ENCODE results near the gene NMD3. TPM values are rescaled to one million over a fixed set of nuclear protein-coding genes. Genes with fewer than 3 reads are reported as not detected.

Gene NMD3
- polyA plus RNA-seq, 4 donors = 46.0 to 62.8 (median 55.1) TPM

DNA sequence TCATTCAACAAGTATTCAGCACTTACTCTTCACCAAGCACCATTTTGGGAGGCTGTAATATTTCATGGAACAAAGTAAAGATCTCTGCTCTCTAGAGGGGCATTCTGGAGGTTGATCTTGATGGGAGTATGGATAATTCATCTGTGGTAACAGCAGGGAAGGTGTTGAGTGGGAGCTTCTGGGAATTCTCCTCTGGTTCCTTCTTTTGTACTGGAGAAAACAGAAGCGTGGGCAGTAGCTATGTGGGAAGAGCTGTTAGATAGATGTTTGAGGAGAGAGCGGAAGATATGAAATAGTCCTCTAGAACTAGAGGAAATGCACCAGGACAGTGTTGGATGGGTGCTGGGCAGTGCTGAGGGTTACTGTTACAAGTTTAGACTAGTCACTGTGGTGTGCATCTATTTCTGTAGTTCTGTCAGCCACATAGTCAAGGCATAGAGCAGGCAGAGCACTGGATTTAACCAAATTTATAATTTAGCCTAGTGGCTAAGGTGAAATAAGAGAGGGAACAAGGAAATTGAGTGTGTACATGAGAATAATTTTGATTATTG lies 9.6 kb downstream of the NMD3 start:
- DNase-seq (ENCODE audit: low read depth in 4 of 4, low spot score in 2 of 4) = no peak

DNA sequence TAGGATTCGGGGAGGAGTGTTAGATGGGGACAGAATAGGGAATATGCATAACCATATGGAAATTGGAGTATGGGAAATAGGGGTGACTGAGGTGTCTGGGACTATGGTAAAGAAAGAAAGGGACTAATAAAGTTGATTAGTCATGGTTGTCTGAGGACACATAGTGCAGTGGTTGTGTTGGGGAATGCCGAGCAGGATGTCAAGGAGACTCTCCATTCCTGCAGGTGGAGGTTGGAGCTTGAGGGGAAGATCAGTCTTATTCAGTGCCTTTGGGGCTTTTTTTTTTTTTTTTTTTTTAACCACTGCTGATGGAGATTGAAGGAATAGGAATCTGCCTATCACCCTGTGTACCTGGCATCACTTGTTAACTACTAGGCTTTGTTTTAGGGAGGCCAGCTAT lies 10.8 kb downstream of the NMD3 start:
- no peak for DNase-seq (ENCODE audit: low read depth in 4 of 4, low spot score in 2 of 4)

DNA sequence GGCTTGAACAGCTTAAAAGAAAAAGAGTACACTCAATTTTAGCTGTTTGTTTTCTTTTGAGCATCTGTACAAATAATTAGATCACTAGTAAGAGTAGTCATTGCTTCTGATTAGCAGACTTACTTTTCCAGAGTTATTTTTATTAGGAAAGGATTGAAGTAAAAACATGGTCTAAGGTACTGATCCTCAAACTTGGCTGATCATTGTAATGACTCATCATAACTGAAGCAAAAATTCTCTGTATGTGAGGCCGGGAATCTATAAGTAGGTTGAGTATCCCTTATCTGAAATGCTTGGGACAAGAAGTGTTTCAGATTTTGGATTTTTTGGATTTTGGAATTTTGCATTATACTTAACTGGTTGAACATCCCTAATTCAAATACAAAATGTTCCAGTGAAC lies 12.4 kb downstream of the NMD3 start:
- DNase-seq (ENCODE audit: low read depth in 4 of 4, low spot score in 2 of 4) = no peak

GRCh38 chr3:161236240-161236639 lies 15.1 kb downstream of the NMD3 start:
- no peak for DNase-seq (ENCODE audit: low read depth in 4 of 4, low spot score in 2 of 4)

DNA sequence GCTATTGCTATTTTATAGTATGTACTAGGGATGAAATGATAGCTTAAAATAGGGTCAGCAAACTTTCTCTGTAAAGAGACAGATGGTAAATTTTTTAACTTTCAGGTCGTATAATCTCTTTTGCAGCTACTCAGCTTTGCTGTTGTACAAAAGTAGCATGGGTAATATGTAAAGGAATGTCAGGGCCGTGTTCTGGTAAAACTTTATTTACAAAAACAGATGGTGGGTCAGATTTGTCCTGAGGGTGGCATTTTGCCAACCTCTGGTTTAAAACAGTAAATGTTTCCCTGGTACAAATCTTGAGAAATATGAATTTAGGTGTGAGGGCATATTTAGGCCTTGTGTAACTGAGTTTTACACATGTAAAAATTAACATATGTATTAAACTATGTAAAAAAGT lies 18.6 kb downstream of the NMD3 start:
- no peak for DNase-seq (ENCODE audit: low read depth in 4 of 4, low spot score in 2 of 4)

DNA sequence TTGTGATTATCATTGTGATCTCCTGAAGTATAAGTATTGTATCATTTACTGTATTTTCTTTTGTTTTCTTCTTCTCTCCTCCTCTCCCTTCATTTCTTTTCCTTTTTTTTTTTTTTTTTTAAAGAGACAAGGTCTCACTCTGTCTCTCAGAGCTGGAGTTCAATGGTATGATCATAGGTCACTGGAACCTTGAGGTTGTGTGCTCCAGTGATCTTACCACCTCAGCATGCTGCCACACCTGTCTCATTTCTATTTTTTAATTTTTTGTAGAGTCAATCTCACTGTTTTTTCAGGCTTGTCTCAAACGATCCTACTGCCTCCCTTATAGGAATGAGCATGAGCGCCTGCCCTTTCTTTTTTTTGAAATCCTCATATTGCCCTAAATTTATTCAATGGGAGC lies 23.4 kb downstream of the NMD3 start:
- DNase-seq (ENCODE audit: low read depth in 4 of 4, low spot score in 2 of 4) = no peak

DNA sequence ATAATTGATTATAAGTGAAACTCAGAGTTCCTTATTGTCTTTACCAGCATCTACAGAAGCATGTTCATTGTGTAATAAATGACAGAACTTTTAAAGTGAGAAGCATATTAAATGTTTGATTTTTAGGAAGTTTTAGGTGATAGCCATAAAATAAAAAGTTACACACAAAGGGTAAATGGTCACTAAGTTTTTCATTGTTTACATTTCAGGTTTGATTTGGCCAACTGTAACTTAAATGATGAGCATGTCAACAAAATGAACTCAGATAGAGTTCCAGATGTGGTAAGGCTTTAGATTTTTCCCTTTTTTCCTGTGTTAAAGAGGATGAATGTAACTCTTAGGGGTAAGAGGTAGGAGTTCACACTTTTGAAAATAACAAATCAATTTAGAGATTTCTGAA lies 25.9 kb downstream of the NMD3 start:
- no peak for DNase-seq (ENCODE audit: low read depth in 4 of 4, low spot score in 2 of 4)

DNA sequence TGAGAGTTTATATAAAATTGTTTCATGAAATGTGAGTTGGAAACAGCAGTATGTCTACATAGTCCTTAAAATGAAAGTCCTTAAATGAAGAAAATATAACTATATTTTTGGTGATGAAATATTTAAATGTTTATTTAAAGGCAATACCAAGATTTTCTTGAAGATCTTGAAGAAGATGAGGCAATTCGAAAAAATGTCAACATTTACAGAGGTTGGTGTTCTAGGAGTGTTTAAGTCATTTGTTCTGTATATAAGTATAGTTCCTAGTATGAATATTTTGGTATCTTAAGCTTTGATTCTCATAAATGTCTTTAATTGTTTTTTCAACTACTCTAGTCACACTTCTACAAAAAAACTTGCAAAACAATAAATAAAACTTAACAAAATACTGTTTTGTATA lies 29.0 kb downstream of the NMD3 start:
- no peak for DNase-seq (ENCODE audit: low read depth in 4 of 4, low spot score in 2 of 4)

DNA sequence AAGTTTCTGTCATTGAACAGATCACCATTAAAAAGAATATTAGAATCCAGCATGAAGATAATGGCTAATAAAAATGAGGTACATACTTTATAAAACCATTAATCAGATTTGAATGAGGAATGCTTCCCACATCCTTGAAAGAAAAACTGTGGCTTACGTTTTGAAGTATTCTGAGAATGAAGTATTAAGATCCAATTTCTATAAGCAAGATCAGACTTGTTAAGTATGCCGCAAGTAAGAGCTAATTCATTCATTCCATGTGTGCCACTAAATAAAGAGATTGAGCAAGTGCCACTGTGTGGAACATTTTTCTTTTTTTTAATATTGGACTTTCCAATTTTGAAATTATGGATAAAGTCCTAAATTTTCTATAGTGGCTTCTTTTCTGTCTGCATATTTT lies 30.6 kb downstream of the NMD3 start:
- no peak for DNase-seq (ENCODE audit: low read depth in 4 of 4, low spot score in 2 of 4)

DNA sequence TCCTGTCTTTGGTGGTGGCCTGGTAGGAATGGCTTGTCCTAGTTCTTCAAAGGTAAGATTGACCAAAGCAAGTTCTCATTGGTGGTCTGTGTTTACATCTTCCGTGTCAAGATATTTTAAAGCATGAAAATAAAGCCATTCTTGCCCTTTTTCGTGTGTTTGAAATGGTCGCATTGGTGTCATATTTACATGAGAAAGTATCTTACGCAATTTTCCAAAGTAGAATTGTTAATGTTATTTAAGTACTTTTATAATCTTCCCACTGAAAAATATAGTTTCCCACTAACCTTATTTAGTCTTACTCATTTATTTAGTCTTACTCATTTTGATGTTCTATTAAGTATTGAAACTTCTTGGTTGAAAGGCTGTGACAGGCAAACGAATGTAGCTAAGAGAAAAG lies 31.0 kb downstream of the NMD3 start:
- DNase-seq (ENCODE audit: low read depth in 4 of 4, low spot score in 2 of 4) = no peak

DNA sequence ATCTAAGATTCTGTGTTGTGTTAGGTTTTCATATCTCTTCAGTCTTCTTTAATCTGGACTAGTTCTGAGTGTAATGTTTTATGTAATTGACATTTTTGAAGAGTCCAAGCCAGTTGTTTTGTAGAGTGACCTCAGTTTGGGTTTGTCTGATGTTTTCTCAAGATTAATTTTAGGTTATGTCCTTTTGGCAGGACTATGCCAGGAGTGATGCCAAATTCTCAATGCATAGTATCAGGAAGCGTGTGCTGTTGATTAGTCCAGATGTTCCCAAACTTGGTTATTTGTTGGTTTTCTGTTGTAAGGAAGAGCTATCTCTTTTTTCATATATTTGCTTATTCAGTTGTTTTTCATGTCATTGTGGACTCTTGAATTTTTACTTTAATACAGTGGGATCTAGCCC lies 32.6 kb downstream of the NMD3 start:
- DNase-seq (ENCODE audit: low read depth in 4 of 4, low spot score in 2 of 4) = no peak

DNA sequence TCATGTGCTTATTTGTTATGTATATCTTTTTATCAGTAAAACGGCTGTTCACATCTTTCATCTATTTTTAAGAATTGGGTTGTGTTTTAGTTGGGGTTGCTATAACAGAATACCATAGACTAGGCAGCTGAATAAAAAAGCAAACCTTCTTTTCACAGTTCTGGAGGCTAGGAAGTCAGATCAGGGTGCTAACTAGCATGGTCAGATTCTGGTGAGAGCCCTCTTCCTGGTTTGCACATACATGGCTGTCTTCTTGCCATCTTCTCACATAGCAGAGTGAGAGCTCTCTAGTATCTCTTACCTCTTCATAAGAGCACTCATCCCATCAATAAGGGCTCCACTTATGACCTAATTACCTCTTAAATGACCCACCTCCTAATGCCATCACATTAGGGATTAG lies 33.8 kb downstream of the NMD3 start:
- DNase-seq (ENCODE audit: low read depth in 4 of 4, low spot score in 2 of 4) = no peak

DNA sequence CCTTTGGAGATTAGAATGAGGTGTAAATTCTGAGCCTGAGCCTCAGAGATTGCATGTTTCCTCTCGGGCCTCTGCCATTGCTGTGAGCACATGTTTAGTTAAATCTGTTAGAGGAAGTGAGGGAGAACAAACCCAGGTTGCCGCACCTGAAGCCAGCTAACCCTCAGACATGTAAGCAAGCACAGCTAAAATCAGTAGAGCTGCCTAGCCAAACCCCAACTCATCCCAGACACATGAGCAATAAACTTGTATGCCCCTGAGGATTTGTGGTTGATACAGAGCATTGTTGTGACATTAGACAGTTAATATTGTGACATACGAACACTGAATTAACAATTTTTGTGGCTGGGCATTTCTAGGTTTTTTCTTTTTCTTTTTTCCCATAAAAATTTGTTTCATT lies 41.9 kb downstream of the NMD3 start:
- no peak for DNase-seq (ENCODE audit: low read depth in 4 of 4, low spot score in 2 of 4)

- no peak for DNase-seq (ENCODE audit: low read depth in 4 of 4, low spot score in 2 of 4)
Measured at GRCh38 chr3:161264852-161265251, 43.7 kb downstream of the NMD3 start.

GRCh38 chr3:161265916-161266571 lies 44.9 kb downstream of the NMD3 start:
- DNase-seq (ENCODE audit: low read depth in 4 of 4, low spot score in 2 of 4) = no peak

GRCh38 chr3:161266731-161267150 lies 45.6 kb downstream of the NMD3 start:
- no peak for DNase-seq (ENCODE audit: low read depth in 4 of 4, low spot score in 2 of 4)

- no peak for DNase-seq (ENCODE audit: low read depth in 4 of 4, low spot score in 2 of 4)
Measured at GRCh38 chr3:161267646-161268045, 46.5 kb downstream of the NMD3 start.

- no peak for DNase-seq (ENCODE audit: low read depth in 4 of 4, low spot score in 2 of 4)
Measured at GRCh38 chr3:161268601-161269000, 47.5 kb downstream of the NMD3 start.

DNA sequence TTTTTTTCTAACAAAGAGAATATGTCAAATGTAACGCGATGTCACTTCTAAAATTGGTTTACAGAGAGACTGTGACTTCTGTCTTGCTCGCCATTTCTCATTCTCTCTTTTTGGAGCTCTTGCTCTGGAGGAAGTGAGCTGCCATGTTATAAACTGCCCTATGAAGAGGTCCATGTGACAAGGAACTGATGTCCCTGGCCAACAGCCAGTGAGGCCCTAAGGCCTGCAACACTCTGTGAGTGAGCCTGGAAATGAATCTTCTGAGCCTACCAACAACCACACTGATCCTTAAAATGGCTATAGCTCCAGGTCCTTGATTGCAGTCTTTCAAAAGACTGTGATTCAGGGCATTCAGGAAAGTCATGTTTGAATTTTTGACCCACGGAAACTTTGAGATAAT lies 49.9 kb downstream of the NMD3 start:
- no peak for DNase-seq (ENCODE audit: low read depth in 4 of 4, low spot score in 2 of 4)

GRCh38 chr3:161271646-161272045 lies 50.5 kb downstream of the NMD3 start:
- DNase-seq (ENCODE audit: low read depth in 4 of 4, low spot score in 2 of 4) = no peak

DNA sequence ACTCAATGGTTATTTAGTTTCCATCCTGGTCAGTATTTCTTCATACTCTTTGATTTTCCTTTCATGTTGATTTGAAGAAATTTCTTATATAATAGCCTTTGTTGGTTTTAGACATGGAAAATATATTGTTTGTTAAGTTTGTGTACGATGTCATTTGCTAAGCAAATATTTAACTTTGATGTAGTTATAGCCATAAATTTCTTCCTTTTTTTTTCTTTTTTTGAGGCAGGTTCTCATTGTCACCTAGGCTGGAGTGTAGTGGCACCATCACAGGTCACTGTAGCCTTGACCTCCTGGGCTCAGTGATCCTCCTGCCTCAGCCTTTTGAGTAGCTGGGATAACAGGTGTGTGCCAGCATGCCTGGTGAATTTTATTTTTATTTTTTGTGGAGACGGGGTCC lies 51.4 kb downstream of the NMD3 start:
- no peak for DNase-seq (ENCODE audit: low read depth in 4 of 4, low spot score in 2 of 4)

DNA sequence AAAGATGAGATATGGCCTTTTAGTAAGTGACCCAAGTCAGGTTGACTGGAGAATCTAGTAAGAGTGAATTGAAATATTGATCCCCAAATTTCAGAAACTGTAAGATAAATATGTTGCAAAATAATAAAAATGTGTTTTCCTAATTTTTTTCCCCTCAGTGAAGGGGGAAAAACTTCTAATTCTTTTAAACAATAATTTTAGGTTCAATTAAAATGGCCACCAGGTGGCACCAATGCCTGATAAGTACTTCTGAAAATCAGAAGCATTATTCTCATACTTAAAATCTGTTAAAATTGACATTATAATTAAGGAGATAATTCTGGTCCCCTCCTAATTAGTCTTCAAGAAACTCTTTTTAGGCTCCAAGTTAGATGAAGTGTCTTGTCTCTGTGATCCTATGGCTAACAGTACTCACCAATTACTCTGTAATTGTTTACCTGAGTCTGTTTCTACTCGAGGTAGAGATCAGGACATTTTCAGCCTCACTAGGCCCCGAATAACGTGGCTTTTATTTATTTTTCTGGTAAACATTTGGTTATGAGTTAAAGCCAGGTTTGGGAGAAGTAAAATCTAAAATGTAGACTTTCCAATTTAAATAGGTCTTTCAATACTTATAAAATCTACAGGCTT lies 52.6 kb downstream of the NMD3 start:
- peak in 1 of 4 donors; percentile 12 for DNase-seq (ENCODE audit: low read depth in 4 of 4, low spot score in 2 of 4)

All from left renal cortex interstitium (tissue), 4 donors.